Ishikawa (cell line): ENCODE data around the gene FAAP100.

ENCODE experiments used
- REST ChIP-seq: IDR thresholded peaks from 2 replicates; pipeline ENCODE4 v1.6.1; 2012; ENCODE audit warnings: low read depth, mild to moderate bottlenecking
- TCF12 ChIP-seq: IDR thresholded peaks from 2 replicates; pipeline ENCODE4 v1.6.1; 2012; ENCODE audit warnings: low read depth

GRCh38 chr17:81524039-81524864, 27.9 kb downstream of the FAAP100 start:
- TF ChIP-seq TCF12 (no peak), REST (no peak)
